Measurements from ENCODE around the gene DSCAML1.

Gene DSCAML1

DNA sequence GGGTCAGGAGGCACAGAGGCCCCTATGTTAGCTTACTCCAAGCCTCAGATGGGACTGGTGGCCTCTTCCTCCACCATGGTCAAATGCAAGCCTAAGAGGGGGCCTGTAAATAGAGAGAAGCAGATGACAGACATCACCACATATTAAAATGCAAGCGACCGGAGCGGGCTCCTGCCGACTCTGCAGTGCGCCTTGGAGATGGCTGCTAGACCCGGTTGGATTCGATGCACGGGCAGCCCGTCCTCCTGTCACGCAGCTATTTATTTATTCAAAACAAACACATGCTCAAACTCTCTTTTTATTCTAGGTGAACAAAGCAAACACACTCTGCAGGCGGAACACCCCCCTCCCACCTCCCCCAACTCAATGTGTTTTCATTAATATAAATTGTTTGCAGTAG, 208.0 kb downstream of the DSCAML1 start:
- no peak for DNase-seq (ENCODE audit: low spot score)
- TF ChIP-seq, protein P1, sequence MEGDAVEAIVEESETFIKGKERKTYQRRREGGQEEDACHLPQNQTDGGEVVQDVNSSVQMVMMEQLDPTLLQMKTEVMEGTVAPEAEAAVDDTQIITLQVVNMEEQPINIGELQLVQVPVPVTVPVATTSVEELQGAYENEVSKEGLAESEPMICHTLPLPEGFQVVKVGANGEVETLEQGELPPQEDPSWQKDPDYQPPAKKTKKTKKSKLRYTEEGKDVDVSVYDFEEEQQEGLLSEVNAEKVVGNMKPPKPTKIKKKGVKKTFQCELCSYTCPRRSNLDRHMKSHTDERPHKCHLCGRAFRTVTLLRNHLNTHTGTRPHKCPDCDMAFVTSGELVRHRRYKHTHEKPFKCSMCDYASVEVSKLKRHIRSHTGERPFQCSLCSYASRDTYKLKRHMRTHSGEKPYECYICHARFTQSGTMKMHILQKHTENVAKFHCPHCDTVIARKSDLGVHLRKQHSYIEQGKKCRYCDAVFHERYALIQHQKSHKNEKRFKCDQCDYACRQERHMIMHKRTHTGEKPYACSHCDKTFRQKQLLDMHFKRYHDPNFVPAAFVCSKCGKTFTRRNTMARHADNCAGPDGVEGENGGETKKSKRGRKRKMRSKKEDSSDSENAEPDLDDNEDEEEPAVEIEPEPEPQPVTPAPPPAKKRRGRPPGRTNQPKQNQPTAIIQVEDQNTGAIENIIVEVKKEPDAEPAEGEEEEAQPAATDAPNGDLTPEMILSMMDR (IDR thresholded peaks at IDR 0.05; ENCODE audit: extremely low read depth, insufficient read depth, missing control alignments), result no peak
- in situ Hi-C loops (cut with MboI; ENCODE audit: low pct_unique_long_range_greater_than_20kb, low sequenced_read_pairs, unreplicated experiment), result no loop called here

DNA sequence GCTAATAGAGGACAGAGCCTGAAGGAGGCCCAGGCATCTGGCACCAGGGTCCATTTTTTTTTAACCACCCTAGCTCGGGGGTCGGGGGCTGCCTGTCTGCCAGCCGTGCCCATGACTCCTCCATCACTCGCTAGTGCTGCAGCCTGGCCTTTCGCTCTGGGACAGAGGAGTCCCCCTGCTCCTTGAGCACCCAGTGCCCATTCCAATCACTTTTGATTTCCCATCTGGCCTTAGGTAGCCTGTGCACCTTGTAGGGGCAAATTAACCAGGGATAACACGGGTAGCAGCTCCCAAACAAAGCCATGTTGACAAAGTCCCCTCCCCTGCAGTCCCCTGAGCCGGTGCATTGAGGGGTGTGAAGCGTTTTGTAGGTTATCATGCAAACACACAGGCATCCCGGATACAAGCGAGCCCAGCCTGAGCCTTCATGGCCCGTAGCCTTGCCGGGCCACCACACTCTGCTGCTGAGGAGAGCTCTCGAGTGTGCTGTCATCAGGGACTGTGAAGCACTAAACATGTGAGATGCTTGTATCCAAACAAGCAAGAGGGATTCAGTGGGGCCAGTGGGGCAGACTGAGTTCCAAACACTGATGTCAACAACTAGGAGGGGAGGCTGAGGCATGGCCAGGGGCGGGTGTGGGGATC, 208.7 kb downstream of the DSCAML1 start:
- DNase-seq (ENCODE audit: low spot score), result no peak
- in situ Hi-C loops (cut with MboI; ENCODE audit: low pct_unique_long_range_greater_than_20kb, low sequenced_read_pairs, unreplicated experiment), result no loop called here
- TF ChIP-seq, protein P1 (IDR thresholded peaks at IDR 0.05; ENCODE audit: extremely low read depth, insufficient read depth, missing control alignments), result no peak

DNA sequence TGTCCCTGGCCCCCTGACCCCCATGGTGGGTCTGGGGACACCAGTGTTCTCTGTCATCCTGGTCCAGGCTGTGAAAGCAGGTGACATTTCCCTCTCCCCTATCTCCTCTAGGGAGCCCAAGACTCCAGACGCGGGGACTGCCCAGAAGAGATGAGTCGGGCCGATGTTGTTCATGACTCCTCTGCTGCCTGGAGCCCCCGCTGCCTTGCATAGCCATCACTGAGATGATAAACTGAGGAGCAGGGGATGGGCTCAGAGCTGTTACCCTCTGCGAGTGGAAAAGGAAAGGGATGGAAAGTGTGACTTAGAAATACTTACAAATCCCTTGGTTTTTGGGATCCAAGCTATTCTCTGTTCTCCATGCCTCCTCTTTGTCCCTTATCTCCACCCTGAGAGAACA, 209.6 kb downstream of the DSCAML1 start:
- no peak for DNase-seq (ENCODE audit: low spot score)
- TF ChIP-seq, protein P1 (IDR thresholded peaks at IDR 0.05; ENCODE audit: extremely low read depth, insufficient read depth, missing control alignments), result no peak
- in situ Hi-C loops (cut with MboI; ENCODE audit: low pct_unique_long_range_greater_than_20kb, low sequenced_read_pairs, unreplicated experiment), result no loop called here

DNA sequence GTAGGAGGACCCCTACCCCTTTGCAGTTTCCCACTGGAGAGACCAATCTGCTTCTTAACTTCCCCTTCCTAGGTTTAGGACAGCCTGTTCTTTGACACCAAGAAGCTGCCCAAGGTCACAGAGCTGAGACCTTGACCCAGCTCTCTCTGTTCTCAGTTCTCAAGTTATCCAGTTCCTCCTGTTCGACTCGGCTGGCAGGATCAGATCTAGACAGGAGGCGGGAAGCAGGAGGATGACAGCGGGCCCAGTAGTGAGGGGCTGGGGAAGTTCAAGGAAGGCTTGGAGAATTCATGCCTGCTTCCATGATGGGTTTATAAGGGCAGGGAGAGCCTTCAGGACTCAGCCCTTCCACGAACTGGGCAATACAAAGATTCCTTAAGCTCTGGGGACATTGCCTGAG, 210.6 kb downstream of the DSCAML1 start:
- DNase-seq (ENCODE audit: low spot score), result no peak
- TF ChIP-seq, protein P1 (IDR thresholded peaks at IDR 0.05; ENCODE audit: extremely low read depth, insufficient read depth, missing control alignments), result no peak
- in situ Hi-C loops (cut with MboI; ENCODE audit: low pct_unique_long_range_greater_than_20kb, low sequenced_read_pairs, unreplicated experiment), result no loop called here

DNA sequence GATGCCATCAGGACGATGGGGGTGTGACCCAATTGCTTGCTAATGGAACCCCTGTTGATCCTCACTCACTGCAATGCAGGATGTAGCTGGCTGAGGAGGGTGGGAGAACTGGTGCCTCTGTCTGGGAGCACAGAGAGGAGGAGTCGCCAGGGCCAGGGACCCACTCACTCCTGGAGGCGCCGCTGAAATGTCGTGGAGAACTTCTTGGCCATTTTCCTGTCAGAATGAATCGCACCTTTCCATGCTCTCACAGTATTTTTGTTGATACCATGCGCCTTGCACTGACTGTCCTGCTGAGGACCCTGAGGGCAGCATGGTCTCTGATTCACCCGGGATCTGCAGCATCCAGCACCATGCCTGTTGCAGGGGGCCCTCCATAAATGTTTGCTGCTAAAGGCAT, 211.4 kb downstream of the DSCAML1 start:
- no peak for DNase-seq (ENCODE audit: low spot score)
- TF ChIP-seq, protein P1 (IDR thresholded peaks at IDR 0.05; ENCODE audit: extremely low read depth, insufficient read depth, missing control alignments), result no peak
- in situ Hi-C loops (cut with MboI; ENCODE audit: low pct_unique_long_range_greater_than_20kb, low sequenced_read_pairs, unreplicated experiment), result no loop called here

DNA sequence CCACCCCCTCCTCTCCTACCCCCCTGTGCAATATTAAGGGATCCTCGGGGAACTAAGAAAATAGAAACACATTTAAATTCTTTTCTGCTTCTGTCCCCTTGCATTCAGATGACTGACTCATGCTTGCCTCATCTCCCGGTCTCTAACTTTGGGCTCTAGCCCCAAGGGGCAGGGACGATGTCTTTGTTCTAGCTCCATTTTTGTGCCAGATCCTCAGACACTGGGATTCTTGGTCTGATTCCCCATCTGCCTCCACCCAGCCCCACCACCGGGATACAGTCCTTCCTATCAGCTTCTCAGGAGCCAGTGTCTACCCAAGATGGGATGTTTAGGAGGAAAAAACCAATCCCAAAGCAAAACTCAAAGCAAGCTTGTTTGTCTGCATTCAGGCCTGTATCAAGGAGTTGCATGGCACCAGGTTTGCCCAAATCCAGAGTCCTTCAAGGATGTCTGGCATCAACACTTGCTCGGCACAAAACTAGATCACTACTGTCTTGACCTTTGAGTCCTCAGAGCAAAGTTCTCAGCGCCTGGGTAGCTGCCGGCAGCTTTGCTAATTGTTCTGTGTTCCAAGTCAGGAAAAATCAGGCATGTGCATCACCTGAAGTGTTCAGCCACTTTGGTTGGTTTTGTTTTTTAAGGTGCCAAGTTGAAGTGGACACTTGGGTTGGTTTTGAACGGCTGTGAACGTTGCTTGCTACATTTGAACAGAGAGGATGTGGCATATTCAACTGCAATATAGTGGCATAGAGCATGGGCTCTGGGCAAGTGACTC, 212.8 kb downstream of the DSCAML1 start:
- in situ Hi-C loops (cut with MboI; ENCODE audit: low pct_unique_long_range_greater_than_20kb, low sequenced_read_pairs, unreplicated experiment), result no loop called here
- DNase-seq (ENCODE audit: low spot score), result no peak
- TF ChIP-seq, protein P1 (IDR thresholded peaks at IDR 0.05; ENCODE audit: extremely low read depth, insufficient read depth, missing control alignments), result no peak
